Measurements from ENCODE around the gene TBCD.

TBCD gene

DNA sequence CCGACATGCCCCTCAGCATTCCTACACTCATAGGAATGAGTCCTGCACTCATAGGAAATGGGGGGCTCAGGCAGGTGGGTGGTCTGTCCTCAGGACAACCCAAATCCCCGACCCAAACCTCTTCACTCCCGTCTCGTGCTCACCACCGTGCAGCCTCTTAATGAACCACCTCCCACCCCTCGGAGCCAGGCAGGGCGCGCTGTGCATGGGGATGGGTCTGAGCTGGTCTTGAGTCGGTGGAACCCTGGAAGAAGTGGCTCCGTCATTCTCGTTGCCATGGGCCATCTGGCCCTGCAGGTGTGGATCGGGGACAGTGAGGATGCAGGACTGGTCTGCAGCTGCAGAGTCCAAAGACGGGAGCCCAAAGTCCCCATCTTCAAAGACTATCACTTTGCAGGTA, 47.0 kb upstream of the TBCD start:
- no peak for ATAC-seq (ENCODE audit: low read depth)
- Histone ChIP-seq H3K4me3 (ENCODE audit: severe bottlenecking) (no peak overlapping the region), H3K27ac (ENCODE audit: poor library complexity, severe bottlenecking) (no peak overlapping the region)

DNA sequence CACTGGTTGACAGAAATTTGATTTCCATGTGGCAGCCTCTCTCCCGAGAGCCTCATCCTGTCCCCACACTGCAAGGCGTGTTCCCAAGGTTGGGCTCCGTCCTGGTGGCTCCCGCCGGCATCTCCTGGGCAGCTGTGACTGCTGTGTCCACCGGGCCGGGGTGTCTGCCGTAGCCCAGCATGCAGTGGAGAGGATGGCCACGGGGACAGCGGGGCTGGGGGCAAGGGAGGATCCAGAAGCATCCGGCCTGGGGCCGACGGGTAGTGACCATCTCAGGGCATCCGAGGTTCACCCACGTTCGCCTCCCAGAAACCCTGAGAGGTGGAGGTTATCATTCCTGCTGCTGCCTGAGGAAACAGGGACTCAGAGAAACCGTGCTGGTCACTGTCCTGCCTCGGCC, 46.1 kb upstream of the TBCD start:
- TF ChIP-seq, protein P1, sequence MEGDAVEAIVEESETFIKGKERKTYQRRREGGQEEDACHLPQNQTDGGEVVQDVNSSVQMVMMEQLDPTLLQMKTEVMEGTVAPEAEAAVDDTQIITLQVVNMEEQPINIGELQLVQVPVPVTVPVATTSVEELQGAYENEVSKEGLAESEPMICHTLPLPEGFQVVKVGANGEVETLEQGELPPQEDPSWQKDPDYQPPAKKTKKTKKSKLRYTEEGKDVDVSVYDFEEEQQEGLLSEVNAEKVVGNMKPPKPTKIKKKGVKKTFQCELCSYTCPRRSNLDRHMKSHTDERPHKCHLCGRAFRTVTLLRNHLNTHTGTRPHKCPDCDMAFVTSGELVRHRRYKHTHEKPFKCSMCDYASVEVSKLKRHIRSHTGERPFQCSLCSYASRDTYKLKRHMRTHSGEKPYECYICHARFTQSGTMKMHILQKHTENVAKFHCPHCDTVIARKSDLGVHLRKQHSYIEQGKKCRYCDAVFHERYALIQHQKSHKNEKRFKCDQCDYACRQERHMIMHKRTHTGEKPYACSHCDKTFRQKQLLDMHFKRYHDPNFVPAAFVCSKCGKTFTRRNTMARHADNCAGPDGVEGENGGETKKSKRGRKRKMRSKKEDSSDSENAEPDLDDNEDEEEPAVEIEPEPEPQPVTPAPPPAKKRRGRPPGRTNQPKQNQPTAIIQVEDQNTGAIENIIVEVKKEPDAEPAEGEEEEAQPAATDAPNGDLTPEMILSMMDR (IDR thresholded peaks at IDR 0.05; ENCODE audit: poor library complexity, severe bottlenecking), result no peak
- H3K4me3 ChIP-seq (ENCODE audit: severe bottlenecking), result no peak overlapping the region
- no peaks in the 10 kb centered on the region for H3K9me3 ChIP-seq (ENCODE audit: severe bottlenecking)
- no peaks in the 10 kb centered on the region for H3K4me1 ChIP-seq (ENCODE audit: insufficient read depth, poor library complexity, severe bottlenecking)
- DNase-seq (ENCODE audit: low spot score) (no peak), ATAC-seq (ENCODE audit: low read depth) (no peak)
- no peak overlapping the region for H3K27ac ChIP-seq (ENCODE audit: poor library complexity, severe bottlenecking)
- no peaks in the 10 kb centered on the region for H3K36me3 ChIP-seq (ENCODE audit: low read depth)
- no peaks in the 10 kb centered on the region for H3K27me3 ChIP-seq (ENCODE audit: insufficient read depth, poor library complexity, severe bottlenecking)

More for the DNA sequence above, 47.0 kb upstream of the TBCD start:
- H3K27me3 ChIP-seq (ENCODE audit: insufficient read depth, poor library complexity, severe bottlenecking), result no peaks in the 10 kb centered on the region
- TF ChIP-seq, protein P1 (IDR thresholded peaks at IDR 0.05; ENCODE audit: poor library complexity, severe bottlenecking), result no peak
- DNase-seq (ENCODE audit: low spot score), result no peak
- H3K9me3 ChIP-seq (ENCODE audit: severe bottlenecking), result no peaks in the 10 kb centered on the region
- H3K4me1 ChIP-seq (ENCODE audit: insufficient read depth, poor library complexity, severe bottlenecking), result no peaks in the 10 kb centered on the region
- no peaks in the 10 kb centered on the region for H3K36me3 ChIP-seq (ENCODE audit: low read depth)

DNA sequence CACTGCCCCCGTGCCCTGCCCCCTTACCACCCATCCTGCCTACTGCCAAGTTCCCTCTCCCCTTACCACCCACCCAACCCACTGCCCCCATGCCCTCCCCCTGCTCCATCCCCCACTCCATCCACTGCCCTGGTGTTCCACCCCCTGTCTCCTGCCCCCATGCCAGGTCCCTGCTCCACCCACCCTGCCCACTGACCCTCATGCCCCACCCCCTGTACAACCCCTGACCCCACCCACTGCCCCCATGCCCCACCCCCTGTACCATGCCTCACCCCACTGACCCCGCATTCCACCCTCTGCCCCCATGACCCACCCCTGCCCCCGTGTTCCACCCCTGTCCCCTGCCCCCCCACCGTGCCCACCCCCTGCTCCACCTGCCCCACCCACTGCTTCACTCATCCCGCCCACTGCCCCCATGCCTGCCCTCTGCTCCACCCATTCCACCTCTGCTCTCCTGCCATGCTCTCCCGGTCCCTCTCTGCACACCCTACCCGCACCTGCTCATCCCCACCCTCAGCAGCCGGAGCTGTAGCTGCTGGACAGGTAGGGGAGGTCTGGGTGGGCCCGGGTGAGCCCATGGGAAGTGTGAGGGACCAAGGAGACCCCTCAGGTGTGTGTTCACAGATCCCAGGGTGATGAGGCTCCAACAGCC, 42.7 kb upstream of the TBCD start:
- Histone ChIP-seq H3K9me3 (ENCODE audit: severe bottlenecking) (no peaks in the 10 kb centered on the region), H3K27me3 (ENCODE audit: insufficient read depth, poor library complexity, severe bottlenecking) (no peaks in the 10 kb centered on the region), H3K36me3 (ENCODE audit: low read depth) (no peaks in the 10 kb centered on the region), H3K4me3 (ENCODE audit: severe bottlenecking) (no peak overlapping the region), H3K27ac (ENCODE audit: poor library complexity, severe bottlenecking) (no peak overlapping the region), H3K4me1 (ENCODE audit: insufficient read depth, poor library complexity, severe bottlenecking) (no peaks in the 10 kb centered on the region)
- ATAC-seq (ENCODE audit: low read depth), result no peak
- TF ChIP-seq, protein P1 (IDR thresholded peaks at IDR 0.05; ENCODE audit: poor library complexity, severe bottlenecking), result no peak
- no peak for DNase-seq (ENCODE audit: low spot score)

DNA sequence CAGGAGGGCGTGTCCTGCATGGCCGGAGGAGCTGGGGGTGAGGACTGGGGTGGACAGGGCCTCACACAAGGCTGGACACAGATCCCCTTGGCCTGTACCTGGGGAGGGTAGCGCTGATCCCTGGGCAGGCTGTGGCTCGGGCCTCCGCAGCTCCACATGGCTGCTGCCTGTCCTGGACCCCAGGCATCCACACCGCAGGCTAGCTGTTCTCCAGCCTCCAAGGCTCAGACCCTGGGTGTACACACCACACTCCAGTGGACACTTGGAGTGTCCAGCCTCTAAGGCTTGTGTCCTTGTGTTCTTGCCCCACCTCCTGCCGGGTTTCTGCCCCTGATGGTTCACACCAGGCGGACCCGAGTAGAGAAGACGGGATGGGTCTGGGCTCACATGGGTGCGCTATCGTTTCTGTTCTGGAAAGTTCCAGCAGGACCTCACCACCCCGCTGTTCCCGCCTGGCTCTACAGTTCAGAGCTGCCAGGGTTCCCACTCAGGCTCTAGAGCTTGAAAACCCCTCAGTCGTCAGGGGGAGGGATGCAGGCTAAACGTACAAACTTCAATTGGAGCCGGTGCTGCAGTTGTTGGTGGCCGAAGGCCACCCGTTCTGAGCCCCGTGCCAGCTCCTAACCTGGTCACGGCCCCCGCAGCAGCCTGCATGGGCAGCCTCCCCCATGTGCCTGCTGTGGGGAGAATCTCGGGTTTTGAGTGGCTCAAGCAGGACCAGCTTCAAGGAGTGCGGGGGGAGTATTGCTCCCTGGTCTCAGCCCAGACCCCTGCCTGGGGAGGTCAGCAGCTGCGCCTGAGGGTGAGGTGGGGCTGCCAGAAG, 42.0 kb upstream of the TBCD start:
- no peaks in the 10 kb centered on the region for H3K9me3 ChIP-seq (ENCODE audit: severe bottlenecking)
- no peak overlapping the region for H3K4me3 ChIP-seq (ENCODE audit: severe bottlenecking)
- ATAC-seq (ENCODE audit: low read depth), result no peak
- H3K27me3 ChIP-seq (ENCODE audit: insufficient read depth, poor library complexity, severe bottlenecking), result no peaks in the 10 kb centered on the region
- no peak for DNase-seq (ENCODE audit: low spot score)
- no peaks in the 10 kb centered on the region for H3K4me1 ChIP-seq (ENCODE audit: insufficient read depth, poor library complexity, severe bottlenecking)
- TF ChIP-seq, protein P1 (IDR thresholded peaks at IDR 0.05; ENCODE audit: poor library complexity, severe bottlenecking), result no peak
- H3K36me3 ChIP-seq (ENCODE audit: low read depth), result no peaks in the 10 kb centered on the region
- no peak overlapping the region for H3K27ac ChIP-seq (ENCODE audit: poor library complexity, severe bottlenecking)

All from RWPE2 (cell line).